NCI-H1436 treated with DMSO at 0.1 percent for 48 hours (cell line): ENCODE data around the gene MOSMO.

ENCODE experiments used
- DNase-seq: peaks from one replicate; lab custom pipeline; 2025; lab: John Stamatoyannopoulos, UW

Gene MOSMO

DNA sequence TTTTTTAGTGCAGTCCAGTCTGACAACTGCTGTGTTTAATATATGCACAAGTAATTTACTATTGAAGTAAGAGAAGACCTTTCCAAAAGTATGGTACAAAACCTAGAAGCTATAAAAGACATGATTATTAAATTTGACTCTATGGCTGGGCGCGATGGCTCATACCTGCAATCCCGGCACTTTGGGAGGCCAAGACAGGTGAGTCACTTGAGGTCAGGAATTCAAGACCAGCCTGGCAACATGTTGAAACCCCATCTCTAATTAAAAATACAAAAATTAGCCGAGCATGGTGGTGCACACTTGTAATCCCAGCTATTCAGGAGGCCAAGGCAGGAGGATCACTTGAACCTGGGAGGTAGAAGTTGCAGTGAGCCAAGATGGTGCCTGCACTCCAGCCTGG is 43.1 kb downstream of the MOSMO start:
- DNase-seq, result no peak

DNA sequence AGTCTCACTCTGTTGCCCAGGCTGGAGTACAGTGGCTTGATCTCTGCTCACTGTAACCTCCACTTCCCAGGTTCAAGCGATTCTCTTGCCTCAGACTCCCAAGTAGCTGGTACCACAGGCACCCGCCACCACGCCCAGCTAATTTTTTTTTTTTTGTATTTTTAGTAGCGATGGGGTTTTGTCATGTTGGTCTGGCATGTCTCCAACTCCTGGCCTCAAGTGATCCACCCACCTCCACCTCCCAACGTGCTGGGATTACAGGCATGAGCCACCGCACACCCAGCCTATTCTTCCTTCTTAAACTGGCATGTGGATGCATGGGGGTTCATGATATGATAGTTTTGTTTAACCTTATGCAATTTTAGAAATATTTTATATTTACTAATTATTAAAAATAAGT is 45.1 kb downstream of the MOSMO start:
- no peak for DNase-seq

DNA sequence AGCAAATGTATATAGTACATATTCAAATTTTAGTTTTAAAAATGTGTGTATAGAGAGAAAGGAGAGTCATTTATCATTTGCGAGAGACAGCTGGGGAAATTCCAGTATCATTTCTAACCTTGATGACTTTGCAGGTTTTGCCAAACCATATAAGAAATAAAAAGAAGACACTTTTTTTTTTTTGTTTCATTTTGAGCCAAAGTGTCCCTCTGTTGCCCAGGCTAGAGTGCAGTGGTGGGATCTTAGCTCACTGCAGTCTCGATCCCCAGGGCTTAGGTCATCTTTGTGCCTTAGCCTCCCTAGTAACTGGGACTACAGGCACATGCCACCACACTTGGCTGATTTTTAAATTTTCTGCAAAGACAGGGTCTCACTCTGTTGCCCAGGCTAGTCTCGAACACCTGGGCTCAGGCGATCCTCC is 46.0 kb downstream of the MOSMO start:
- DNase-seq, result no peak

DNA sequence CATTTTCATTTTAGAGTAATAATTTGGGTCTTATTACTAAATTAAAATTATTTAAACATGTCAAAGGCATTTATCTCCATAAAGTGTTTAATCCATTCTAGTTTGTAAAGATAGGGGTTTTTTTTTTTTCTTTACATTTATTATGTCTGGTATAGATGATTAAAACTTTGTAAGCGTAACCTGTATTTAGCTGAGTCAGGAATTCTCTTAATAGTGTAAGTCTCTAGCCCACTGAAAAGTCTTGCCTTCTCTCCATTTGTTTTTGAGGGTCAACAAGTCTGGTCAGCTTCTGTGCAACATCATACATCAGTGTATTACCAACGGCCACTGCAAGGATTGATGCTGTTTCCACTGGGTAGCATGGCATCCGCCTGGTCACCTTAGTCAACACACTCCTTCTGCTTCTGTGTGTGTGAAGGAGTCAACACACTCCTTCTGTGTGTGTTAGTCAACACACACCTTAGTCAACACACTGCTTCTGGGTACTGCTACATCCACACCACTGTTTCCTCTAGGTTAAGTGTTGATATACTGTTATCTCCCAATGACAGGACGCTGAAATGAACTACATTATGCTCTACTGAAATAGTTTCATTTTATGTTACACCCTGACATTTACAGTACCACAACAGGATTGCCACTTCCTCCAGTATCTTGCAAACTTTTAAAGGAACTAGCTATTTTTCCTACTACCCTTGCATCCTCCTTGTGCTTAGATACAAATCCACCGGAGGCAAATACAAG is 47.1 kb downstream of the MOSMO start:
- no peak for DNase-seq

DNA sequence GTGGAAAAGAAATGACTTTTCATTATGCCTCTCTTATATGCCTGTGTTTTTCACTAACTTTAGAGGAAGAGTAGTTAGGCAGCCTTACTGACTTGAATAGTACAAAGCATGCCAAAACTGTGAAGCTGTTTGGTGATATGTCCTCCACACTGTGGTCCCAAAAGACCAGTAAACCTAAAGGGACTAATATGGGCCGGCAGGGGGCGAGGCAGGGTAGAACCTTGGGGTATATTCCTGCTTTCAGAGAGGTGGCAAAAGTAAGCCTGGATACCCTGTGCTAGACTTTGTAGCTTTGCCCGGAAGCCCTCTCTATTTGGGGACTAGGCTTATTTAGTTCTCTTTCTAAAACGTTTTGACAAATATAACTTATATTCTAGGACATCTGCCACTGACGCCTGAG is 48.0 kb downstream of the MOSMO start:
- no peak for DNase-seq

DNA sequence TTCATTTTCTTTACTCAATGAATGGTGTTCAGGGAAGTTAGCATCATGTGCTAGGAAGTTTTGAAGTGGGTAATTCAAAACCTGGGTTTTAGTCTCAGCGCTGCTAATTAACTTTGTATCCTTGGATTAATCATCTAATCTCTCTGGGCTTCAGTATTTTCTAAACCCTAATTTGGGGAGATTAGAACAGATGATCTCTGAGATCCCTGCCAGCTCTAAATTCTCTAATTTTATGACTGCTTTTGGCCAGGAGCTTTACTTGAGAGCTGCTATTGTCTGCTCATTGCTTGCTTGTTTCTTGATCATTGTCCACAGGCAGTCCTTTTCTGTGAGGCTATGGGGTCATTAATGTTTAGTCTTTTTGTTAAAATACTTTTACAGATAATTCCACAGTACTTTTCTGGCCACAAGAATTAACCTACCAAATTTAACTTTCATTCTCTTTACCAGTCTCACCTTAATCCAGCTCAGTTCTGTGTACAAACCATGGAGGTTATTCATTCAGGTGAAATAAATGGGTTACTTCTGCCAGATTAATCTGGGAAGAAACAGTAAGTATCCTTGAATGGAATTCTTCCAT is 56.1 kb downstream of the MOSMO start:
- DNase-seq, result no peak

DNA sequence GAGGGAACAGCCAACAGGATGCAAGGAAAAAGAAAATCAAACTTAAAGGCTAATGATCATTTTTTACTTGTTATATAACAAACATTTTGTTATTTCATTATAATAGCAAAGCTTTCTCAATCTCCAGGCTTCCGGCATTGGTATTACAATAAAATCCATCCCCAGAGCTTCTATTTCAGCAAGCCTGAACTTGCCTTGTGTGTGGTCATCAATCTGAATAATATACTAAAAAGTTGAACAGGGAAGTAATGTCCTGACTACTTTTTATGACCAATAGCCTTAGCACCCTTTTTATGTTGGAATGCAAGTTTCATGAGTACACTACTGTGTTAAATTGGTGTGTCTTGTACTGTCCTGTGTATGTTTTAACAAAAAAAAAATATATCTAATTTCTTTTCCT is 57.3 kb downstream of the MOSMO start:
- DNase-seq, result no peak

DNA sequence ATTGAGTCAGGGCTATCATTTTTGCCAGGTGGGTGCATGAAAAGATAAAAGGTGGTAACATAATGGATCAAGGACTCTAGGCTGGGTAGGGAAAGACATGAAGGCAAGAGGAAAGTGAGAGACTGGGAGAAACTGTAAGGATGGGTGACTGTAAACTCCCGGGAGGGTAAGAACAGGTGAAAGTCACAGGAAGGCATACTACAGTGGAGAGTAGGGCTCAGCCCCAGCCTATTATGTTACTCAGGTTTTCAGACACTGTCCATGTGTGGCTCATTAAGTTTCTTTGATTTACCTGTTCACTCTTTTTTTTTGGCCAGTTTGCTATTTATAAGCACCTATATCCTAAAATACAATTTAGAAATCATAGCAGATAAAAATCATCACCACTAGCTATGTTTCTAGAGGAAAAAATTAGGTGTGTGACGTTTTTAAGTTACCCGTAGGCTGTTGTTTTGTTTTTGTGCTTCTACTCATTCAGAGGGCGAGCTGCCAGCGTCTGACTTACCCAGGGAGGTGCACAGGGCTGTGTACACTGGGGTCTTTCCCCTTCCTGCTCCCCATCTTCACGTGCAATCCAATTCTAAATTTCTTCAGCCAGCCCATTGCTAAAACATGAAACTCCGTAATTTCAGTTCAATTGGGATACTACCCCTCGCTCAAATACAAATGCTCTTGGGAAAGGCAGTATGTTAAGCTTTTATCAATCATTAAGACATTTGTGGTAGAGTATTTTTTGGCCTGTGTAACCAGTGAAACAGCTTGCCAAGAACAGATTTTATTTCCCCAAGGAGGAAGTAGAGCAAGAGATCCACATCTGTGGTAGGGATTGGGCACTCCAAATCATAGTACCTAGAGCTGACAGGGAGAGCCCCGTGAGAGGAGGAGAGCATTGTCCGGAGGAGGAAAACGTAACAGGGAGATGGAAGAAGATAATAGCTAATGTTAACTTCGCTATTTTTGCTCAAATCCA is 62.7 kb downstream of the MOSMO start:
- no peak for DNase-seq

DNA sequence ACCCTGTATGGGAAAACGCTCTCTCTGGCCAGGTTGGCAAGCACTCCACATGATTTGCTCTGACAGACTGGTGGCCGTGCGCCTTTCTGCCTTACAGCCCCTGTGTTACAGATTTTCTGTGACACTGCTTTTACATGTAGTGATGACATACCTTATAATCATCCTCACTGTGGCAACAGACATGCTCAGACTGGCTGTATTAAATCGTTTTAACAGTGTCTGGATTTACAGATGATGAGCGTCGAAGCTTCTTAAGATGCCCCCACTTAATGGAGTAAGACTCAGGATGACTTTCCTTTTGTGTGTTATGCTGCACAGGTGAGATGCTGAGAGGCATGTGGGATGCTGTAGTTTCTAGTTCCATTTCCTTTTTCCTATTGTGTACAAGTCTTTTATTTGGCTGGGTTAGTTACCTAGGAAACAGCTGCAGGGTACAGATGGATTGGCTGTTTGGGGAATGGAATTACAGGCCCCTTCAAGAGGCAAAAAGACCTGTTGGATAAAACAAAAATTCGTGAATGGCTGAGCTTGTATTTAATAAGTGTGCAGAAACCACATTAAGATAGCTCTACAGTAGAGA is 63.5 kb downstream of the MOSMO start:
- DNase-seq, result no peak

DNA sequence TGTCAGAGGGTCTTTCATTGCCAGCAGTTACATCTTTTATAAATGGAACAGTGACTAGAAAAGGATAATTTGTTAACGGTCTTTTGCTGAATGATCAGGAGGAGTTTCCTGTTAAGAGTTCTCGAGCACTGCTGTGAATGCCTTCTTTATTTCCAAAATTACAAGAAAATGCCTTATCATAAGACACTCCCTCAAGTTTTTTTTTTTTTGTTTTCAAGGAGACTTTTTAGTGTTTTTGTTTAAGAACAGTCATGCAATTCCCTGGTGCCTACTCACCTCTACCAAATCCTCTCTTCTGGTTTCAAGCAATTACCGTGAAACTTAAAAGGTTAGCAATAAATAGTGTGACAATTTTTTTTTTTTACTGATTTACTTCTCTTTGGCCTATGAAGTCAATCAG is 65.4 kb downstream of the MOSMO start:
- DNase-seq, result no peak

DNA sequence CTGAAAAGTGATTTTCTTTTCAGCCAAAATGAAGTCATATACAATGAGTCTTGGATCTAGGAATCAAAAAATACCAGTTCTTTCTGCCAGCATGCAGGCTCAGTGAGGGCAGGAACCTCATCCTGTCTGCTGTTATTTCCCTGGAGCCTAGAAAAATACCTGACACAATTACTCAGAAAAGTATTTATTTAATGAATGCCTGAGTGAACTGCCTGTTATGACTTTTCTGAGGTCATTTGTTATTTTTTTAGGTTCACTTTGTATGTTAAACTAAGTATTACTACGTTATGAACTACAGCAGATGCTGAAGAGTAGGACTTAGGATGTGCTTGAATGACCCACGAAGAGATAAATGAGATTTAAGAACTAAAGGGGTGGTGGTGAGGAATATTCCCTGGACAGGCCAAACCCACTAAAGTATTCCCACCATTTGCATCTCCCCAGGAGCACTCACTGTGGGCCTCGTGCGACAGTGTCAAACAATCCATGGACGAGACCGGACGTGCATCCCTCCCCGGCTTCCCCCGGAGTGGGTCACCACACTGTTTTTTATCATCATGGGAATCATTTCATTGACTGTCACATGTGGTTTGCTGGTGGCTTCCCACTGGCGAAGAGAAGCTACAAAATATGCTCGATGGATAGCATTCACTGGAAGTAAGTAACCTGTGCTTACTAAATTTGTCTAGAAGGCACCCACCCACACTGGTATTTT is 67.3 kb downstream of the MOSMO start:
- DNase-seq, result no peak

DNA sequence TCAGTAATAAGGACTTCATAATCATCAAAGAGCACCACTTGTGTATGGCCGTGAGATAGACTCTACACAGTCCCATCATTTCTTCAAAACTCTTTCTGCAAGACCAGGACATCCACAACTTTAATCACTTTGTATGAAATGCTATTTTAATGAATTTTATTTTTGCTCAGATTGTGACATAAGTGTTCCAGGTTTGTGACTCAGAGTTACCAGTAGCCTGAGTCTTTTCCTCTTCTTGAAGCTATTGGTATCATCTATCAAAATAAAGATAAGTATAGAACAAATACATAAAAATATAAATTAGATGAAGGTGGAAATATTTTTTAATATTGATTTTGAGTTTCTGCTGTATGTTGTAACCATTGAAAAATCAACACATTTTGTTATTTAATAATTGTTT is 67.9 kb downstream of the MOSMO start:
- DNase-seq, result no peak

DNA sequence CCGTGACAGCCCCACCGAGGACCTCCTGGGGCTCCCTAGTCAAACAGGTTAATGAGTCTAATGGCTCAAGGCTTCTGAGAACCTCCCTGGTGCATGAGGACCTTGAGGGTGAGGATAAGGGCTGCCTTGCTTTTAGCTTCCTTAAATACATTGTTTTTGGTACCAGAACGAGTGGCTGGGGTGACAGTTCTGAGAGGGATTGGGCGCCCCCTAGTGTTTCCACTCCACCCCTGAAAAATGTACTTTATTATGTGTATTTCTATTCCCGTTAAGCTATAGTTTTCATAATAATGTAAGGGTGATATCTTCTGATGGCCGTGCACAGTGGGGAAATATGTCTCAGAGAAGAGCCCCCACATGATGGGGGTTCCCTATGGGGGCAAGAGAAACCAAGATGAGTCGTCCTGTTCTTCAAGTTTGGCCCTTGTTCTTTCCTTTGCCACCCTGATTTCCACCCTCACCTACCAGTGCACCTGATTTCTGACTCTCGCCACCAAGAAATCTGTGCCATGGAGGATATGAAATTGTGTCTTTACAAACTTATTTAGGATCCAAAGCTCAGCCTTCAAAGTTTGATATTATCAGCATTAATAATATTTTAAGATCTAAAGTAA is 69.9 kb downstream of the MOSMO start:
- DNase-seq, result no peak

DNA sequence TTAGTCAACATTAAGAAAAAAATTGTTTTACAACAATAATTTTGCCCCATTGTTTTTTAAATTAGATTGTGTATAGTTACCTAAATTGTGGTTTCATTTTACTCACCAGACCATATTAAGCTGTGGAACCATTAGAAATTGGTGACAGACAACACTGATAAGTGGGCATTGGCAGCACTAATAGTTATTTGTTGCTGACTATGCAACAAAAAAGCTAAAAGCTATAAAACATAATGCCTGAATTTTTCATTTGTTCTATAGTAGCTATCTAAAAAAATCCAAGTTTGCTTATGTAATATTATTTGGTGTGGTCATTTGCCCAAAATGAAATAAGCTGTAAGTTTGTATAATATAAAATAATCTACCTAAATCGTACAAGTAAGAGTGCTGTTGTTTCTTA is 70.7 kb downstream of the MOSMO start:
- no peak for DNase-seq

DNA sequence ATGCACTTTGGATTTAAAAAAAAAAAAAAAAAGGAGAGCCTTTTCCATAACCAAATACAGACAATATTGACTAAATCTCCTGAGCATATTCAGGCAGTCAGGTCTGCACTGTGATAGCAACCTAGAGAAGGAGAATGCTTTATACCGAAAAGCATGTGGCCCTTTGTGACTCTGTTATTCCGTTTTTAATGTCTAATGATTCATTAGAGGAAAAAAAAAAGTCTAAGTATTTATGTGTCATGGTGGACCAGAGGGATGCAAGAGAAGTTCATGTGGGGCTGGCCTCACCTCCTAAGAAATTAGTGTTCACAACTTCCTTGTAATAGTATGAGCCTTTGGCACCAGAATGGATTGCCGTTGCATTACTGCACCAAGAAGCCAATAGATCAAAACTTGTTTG is 73.1 kb downstream of the MOSMO start:
- no peak for DNase-seq

DNA sequence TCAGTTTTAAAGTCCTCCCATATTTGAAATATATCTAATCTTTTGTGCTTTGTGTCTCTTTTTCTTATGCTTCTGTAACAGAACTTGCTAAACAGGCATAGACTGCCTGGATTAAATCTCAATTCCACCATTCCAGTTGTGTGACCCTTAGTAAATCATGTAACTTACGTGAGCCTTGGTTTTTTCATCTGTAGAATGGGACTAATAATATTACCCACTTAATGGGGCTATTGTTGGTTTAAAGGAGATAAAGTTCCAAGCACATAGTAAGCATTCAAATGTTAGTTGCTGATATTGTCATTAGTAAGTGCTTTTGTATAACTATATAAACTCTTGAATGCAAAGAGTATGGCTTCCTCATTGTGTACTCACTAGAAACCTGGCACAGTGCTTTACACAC is 78.5 kb downstream of the MOSMO start:
- DNase-seq, result no peak

DNA sequence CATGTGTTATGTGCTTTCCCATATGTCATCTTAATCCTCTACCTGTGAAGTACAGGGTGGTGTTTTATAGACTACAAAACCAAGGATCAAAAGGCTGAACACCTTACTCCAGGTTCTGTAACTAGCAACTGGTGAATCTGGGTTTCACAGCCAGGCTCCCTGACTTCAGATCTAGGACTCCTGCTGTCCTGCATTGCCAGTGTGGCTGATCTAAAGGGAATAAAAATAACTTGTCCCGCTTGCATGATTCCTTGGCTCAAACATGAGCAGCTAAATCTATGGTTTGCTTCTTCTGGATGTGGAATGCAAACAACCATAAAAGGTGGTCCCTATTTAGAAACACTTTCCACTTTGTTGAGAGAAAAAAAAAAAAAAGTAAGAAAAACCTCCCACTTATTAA is 80.7 kb downstream of the MOSMO start:
- DNase-seq, result no peak

DNA sequence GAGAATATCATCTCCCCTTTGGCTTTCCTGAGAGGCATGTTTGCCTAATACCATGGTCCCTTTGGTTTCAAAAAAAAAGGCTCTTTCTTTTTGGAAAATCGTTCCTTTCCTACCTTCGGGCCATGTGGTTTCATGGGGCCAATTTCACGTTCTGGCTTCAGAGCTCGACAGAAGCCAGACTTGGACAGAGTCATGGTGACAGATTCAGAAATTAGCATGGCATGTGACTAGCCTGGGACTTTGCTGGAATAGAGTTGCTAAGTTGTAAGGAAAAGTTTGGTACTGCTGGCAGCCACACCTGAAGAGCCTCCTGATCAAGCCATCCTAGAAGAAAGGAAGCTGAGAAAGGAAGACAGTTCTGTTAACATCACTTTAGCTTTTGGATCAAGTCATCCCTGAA is 82.0 kb downstream of the MOSMO start:
- no peak for DNase-seq

DNA sequence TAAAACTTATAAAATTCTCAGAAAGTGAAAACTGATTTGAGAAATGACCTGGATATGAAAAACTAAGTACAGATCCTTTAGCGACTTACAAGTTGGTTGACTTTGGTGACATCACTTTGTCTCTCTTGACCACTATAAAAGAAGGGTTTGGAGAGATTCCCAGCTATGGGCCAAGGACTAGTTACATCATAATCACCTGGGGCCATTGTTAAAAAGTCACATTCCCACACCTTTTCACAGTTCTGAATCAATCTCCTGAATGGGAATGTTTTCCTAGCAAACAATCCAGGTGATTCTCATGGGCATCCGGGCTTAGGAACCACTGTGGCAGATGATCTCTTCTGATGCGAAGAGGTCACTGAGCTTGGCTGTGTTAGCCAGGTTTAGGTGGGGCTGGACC is 83.8 kb downstream of the MOSMO start:
- no peak for DNase-seq

DNA sequence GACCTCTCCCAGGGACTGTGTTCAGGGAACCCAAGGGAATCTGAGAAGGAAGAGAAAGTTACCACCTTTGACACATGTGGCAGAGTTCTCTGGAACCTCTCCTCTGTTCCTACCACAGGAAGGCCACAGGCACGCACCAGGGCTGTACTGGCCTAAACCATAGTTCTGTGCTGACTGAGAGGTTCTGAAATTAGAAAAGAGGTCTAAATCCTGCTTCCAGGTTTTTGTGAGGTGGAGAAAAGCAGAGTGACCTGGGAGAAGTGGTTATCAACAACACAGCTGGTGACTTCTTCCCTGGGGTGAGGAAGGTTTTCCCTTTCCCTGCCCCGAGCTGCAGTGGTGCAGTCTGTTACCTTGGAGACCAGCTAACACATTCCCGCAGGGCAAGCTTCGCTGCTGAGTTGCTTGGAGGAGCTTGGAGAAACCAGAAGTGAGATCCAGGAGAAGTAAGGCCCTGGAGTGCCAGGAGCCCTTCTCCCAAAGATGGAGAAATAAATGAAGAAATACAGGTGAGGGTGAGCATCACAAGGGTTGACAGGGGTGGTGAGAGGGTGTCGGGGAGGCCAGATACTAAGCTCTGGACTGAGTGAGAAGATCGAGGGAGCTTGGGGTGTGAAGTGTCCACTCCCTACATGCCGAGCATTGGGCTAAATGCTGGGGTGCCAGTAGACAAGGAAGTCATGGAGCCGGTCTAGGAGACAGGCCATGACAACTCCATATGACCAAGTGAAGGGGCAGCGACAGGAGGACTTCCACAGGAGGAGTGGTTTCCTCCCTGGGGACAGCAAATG is 84.4 kb downstream of the MOSMO start, which contains the start of gene VWA3A:
Gene VWA3A, plus strand, starts transcription at position 399 of the 791 bp plus-strand sequence. Its CDS starts 97 bp downstream, at position 496.
- DNase-seq, result no peak

DNA sequence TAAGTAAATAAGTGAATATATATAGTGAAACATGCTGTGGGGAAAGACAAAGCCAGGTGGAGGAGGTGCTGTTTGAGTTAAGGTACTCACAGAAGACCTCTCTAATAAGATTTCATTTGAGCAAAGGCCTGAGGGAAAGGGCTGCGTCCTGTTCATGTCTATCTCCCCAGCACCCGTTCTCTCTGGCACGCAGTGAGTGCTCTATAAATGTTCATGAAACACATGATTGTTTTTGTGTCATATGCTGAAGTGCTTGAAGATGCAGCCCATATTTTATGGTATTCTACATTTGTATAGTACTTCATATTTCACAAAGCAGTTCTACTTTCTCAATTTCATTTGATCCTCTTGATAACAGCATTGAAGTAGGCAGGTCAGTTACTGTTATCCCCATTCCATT is 85.4 kb downstream of the MOSMO start:
- no peak for DNase-seq
